H9 (cell line): ENCODE data around the gene MDFIC. TPM values are rescaled to one million over a fixed set of nuclear protein-coding genes. Genes with fewer than 3 reads are reported as not detected.

Source experiments
- DNase-seq: peaks from one replicate; pipeline ENCODE4 v3.0.0-alpha.2; 2017
- H2AFZ ChIP-seq: one replicate; pipeline ENCODE4 v1.6.1; 2013; ENCODE audit warnings: mild to moderate bottlenecking, low read length, control low read depth, moderate library complexity
- H2AK5ac ChIP-seq: 2 replicates; pipeline ENCODE4 v1.6.1; 2013; ENCODE audit warnings: low read length, control low read depth, mixed read lengths; ENCODE audit not compliant: insufficient read length
- H2BK120ac ChIP-seq: one replicate; pipeline ENCODE4 v1.6.1; 2013; ENCODE audit warnings: low read depth, mild to moderate bottlenecking, low read length, control low read depth, inconsistent platforms; ENCODE audit not compliant: poor library complexity, severe bottlenecking
- H2BK12ac ChIP-seq: 2 replicates; pipeline ENCODE4 v1.6.1; 2013; ENCODE audit warnings: low read length, control low read depth, mixed read lengths, low read depth; ENCODE audit not compliant: insufficient read length
- H2BK15ac ChIP-seq: 2 replicates; pipeline ENCODE4 v1.6.1; 2013; ENCODE audit warnings: low read depth, low read length, control low read depth
- H2BK20ac ChIP-seq: one replicate; pipeline ENCODE4 v1.6.1; 2013; ENCODE audit warnings: low read depth, mild to moderate bottlenecking, low read length, control low read depth, inconsistent platforms; ENCODE audit not compliant: poor library complexity, severe bottlenecking
- H2BK5ac ChIP-seq: 2 replicates; pipeline ENCODE4 v1.6.1; 2013; ENCODE audit warnings: low read length, control low read depth, mixed read lengths; ENCODE audit not compliant: insufficient read length
- H3K14ac ChIP-seq: 2 replicates; pipeline ENCODE4 v1.6.1; 2013; ENCODE audit warnings: low read length, control low read depth; ENCODE audit not compliant: insufficient read depth
- H3K18ac ChIP-seq: 2 replicates; pipeline ENCODE4 v1.6.1; 2013; ENCODE audit warnings: low read depth, mild to moderate bottlenecking, mixed read lengths, low read length, control low read depth; ENCODE audit not compliant: insufficient read length
- H3K23ac ChIP-seq: 2 replicates; pipeline ENCODE4 v1.6.1; 2013; ENCODE audit warnings: low read length, control low read depth, mixed read lengths, low read depth; ENCODE audit not compliant: insufficient read length
- H3K23me2 ChIP-seq: 2 replicates; pipeline ENCODE4 v1.6.1; 2013; ENCODE audit warnings: low read depth, mild to moderate bottlenecking, mixed read lengths, low read length, control low read depth; ENCODE audit not compliant: insufficient read length, poor library complexity, severe bottlenecking
- H3K27ac ChIP-seq: 2 replicates; pipeline ENCODE4 v1.5.1; 2013; ENCODE audit warnings: low read length, control low read depth, mixed read lengths, low read depth; ENCODE audit not compliant: insufficient read length
- H3K27me3 ChIP-seq: 2 replicates; pipeline ENCODE4 v1.6.1; 2013; ENCODE audit warnings: low read length, control low read depth, inconsistent platforms; ENCODE audit not compliant: insufficient read depth
- H3K4ac ChIP-seq: 2 replicates; pipeline ENCODE4 v1.6.1; 2013; ENCODE audit warnings: low read depth, mild to moderate bottlenecking, control low read depth, inconsistent platforms, low read length, moderate library complexity
- H3K4me1 ChIP-seq: 2 replicates; pipeline ENCODE4 v1.6.1; 2013; ENCODE audit warnings: low read length, control low read depth, inconsistent platforms; ENCODE audit not compliant: insufficient read depth
- H3K4me2 ChIP-seq: 2 replicates; pipeline ENCODE4 v1.6.1; 2013; ENCODE audit warnings: low read length, control low read depth, mixed read lengths; ENCODE audit not compliant: insufficient read length, insufficient read depth
- H3K56ac ChIP-seq: 2 replicates; pipeline ENCODE4 v1.6.1; 2013; ENCODE audit warnings: low read depth, mild to moderate bottlenecking, mixed read lengths, low read length, control low read depth; ENCODE audit not compliant: insufficient read length
- H3K79me1 ChIP-seq: 2 replicates; pipeline ENCODE4 v1.6.1; 2013; ENCODE audit warnings: low read depth, mild to moderate bottlenecking, moderate library complexity, low read length, control low read depth, inconsistent platforms; ENCODE audit not compliant: insufficient read depth, poor library complexity, severe bottlenecking
- H3K79me2 ChIP-seq: 2 replicates; pipeline ENCODE4 v1.6.1; 2013; ENCODE audit warnings: low read length, control low read depth, inconsistent platforms; ENCODE audit not compliant: insufficient read depth
- H3K9ac ChIP-seq: 2 replicates; pipeline ENCODE4 v1.6.1; 2013; ENCODE audit warnings: low read length, control low read depth, mixed read lengths; ENCODE audit not compliant: insufficient read length; ENCODE audit errors: extremely low read depth
- H3K9me3 ChIP-seq: one replicate; pipeline ENCODE4 v1.6.1; 2013; ENCODE audit warnings: low read depth, low read length, inconsistent platforms; ENCODE audit not compliant: control insufficient read depth
- H3T11ph ChIP-seq: one replicate; pipeline ENCODE4 v1.6.1; 2013; ENCODE audit warnings: mild to moderate bottlenecking, low read length, control low read depth, inconsistent platforms
- H4K20me1 ChIP-seq: one replicate; pipeline ENCODE4 v1.6.1; 2013; ENCODE audit not compliant: control insufficient read depth, insufficient read length, insufficient read depth
- H4K5ac ChIP-seq: 2 replicates; pipeline ENCODE4 v1.6.1; 2013; ENCODE audit warnings: low read depth, mild to moderate bottlenecking, mixed read lengths, low read length, control low read depth; ENCODE audit not compliant: insufficient read length
- H4K8ac ChIP-seq: replicated peaks from 2 replicates; pipeline ENCODE4 v1.6.1; 2013; ENCODE audit warnings: low read length, control low read depth, mixed read lengths, low read depth; ENCODE audit not compliant: insufficient read length
- H4K91ac ChIP-seq: 2 replicates; pipeline ENCODE4 v1.6.1; 2013; ENCODE audit warnings: low read depth, mild to moderate bottlenecking, moderate library complexity, mixed read lengths, low read length, control low read depth; ENCODE audit not compliant: insufficient read length
- H3K27ac Mint-ChIP-seq, 3 experiments: 2 replicates in 2 of 3; 3 replicates in 1 of 3; pipeline ENCODE4 v1.8.0; 2020 to 2021; ENCODE audit warnings: mixed read lengths in 3 of 3, mild to moderate bottlenecking in 1 of 3, moderate library complexity in 1 of 3
- H3K27me3 Mint-ChIP-seq: 2 replicates; pipeline ENCODE4 v1.8.0; 2021; ENCODE audit warnings: low read depth, mild to moderate bottlenecking, moderate library complexity, mixed read lengths
- H3K36me3 Mint-ChIP-seq, 3 experiments: 2 replicates in 2 of 3; 3 replicates in 1 of 3; pipeline ENCODE4 v1.8.0; 2020 to 2021; ENCODE audit warnings: low read depth in 3 of 3, mixed read lengths in 3 of 3; ENCODE audit not compliant: insufficient read depth in 1 of 3
- H3K4me1 Mint-ChIP-seq, 2 experiments: 2 replicates each; pipeline ENCODE4 v1.8.0; 2020; ENCODE audit warnings: mixed read lengths in 2 of 2
- H3K4me3 Mint-ChIP-seq, 2 experiments: 2 replicates in 1 of 2; 3 replicates in 1 of 2; pipeline ENCODE4 v1.8.0; 2020 to 2021; ENCODE audit warnings: mild to moderate bottlenecking in 2 of 2, mixed read lengths in 2 of 2, moderate library complexity in 1 of 2
- H3K9me3 Mint-ChIP-seq, 2 experiments: 2 replicates in 1 of 2; 3 replicates in 1 of 2; pipeline ENCODE4 v1.8.0; 2020; ENCODE audit warnings: mild to moderate bottlenecking in 2 of 2, mixed read lengths in 2 of 2, moderate library complexity in 1 of 2
- total RNA-seq: library from RNA; stranded (reverse); gene quantifications from 2 replicates; pipeline ENCODE4 v1.2.1, GENCODE V29; 2021
- TF ChIP-seq, protein P1 (sequence below): fragments of 200-600 bp; sonication (generic); conservative IDR thresholded peaks from 3 replicates; pipeline ENCODE4 v1.8.0; 2021; ENCODE audit warnings: antibody characterized with exemption, mild to moderate bottlenecking

MDFIC gene
- total RNA-seq, 1 experiment from 2014 or later: 2.0 TPM

DNA sequence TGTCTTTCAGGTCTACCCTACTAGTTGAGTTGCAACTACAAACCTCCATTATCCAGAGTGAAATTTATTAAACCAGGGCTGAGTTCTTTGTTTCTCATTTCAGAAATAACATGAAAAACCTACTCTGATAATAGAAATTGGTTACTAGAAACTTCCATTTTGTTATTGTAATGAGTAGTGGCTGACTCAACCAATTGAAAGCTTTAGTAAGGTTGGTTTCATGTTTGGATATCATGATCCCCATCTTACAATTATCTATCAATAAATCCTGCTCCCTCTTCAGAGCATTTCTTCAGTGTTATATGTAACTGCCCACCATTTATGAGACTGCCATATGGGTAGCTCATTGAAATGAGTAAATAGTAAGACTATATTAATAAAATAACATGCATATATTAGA is 16.9 kb downstream of the MDFIC start:
- Histone ChIP-seq H3K4me2 (no peak overlapping the region), H2BK120ac (no peak overlapping the region), H4K5ac (no peak overlapping the region), H4K91ac (no peak overlapping the region), H2BK15ac (no peak overlapping the region), H2AFZ (no peak overlapping the region), H4K8ac (no peak overlapping the region), H3K9me3 (no peaks in the 10 kb centered on the region), H3K23ac (no peak overlapping the region), H3K9ac (no peak overlapping the region), H3K18ac (no peak overlapping the region), H3K79me2 (no peaks in the 10 kb centered on the region), H3T11ph (no peak overlapping the region), H2BK5ac (no peak overlapping the region), H3K79me1 (no peaks in the 10 kb centered on the region), H2AK5ac (no peak overlapping the region), H3K27ac (no peak overlapping the region), H4K20me1 (no peaks in the 10 kb centered on the region), H3K27me3 (no peaks in the 10 kb centered on the region), H2BK20ac (no peak overlapping the region), H2BK12ac (no peak overlapping the region), H3K14ac (no peak overlapping the region), H3K56ac (no peak overlapping the region), H3K4me1 (no peaks in the 10 kb centered on the region), H3K4ac (no peak overlapping the region), H3K23me2 (no peaks in the 10 kb centered on the region)
- no peaks in the 10 kb centered on the region for H3K9me3 Mint-ChIP-seq
- H3K4me3 Mint-ChIP-seq: no peak overlapping the region
- H3K27me3 Mint-ChIP-seq: no peaks in the 10 kb centered on the region; the same call in 1 of the 2 replicates
- H3K27ac Mint-ChIP-seq: no peak overlapping the region
- TF ChIP-seq, protein P1, sequence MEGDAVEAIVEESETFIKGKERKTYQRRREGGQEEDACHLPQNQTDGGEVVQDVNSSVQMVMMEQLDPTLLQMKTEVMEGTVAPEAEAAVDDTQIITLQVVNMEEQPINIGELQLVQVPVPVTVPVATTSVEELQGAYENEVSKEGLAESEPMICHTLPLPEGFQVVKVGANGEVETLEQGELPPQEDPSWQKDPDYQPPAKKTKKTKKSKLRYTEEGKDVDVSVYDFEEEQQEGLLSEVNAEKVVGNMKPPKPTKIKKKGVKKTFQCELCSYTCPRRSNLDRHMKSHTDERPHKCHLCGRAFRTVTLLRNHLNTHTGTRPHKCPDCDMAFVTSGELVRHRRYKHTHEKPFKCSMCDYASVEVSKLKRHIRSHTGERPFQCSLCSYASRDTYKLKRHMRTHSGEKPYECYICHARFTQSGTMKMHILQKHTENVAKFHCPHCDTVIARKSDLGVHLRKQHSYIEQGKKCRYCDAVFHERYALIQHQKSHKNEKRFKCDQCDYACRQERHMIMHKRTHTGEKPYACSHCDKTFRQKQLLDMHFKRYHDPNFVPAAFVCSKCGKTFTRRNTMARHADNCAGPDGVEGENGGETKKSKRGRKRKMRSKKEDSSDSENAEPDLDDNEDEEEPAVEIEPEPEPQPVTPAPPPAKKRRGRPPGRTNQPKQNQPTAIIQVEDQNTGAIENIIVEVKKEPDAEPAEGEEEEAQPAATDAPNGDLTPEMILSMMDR: no peak
- no peak for DNase-seq
- 0 out of 4 replicates have a peak, but pooled peaks cover 0 to 2% of the 10 kb centered on the region in 2 experiments for H3K4me1 Mint-ChIP-seq
- H3K36me3 Mint-ChIP-seq: no peaks in the 10 kb centered on the region; a peak in 2 of 7 replicates
